SHP77 treated with DMSO at 0.1 percent for 48 hours (cell line): Measurements from ENCODE around the gene PTPRCAP.

Source experiments
- DNase-seq: peaks from one replicate; lab custom pipeline; 2025; lab: John Stamatoyannopoulos, UW

Gene PTPRCAP

DNA sequence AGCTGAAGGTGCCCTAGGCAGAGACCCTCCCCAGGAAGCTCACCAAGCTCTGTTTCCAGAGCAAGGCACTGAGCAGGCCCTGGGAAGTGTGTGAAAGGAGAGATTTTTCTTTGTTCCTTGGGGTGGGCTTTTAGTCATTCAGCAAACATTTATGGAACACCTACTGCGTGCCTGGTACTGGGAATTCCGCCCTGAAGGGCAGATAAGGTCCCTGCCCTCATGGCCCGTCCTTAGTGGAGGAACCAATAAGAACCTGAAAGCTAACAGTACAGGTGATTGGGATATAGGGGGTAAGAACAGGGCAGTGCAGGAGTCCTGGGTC is 27.7 kb upstream of the PTPRCAP start:
- no peak for DNase-seq

DNA sequence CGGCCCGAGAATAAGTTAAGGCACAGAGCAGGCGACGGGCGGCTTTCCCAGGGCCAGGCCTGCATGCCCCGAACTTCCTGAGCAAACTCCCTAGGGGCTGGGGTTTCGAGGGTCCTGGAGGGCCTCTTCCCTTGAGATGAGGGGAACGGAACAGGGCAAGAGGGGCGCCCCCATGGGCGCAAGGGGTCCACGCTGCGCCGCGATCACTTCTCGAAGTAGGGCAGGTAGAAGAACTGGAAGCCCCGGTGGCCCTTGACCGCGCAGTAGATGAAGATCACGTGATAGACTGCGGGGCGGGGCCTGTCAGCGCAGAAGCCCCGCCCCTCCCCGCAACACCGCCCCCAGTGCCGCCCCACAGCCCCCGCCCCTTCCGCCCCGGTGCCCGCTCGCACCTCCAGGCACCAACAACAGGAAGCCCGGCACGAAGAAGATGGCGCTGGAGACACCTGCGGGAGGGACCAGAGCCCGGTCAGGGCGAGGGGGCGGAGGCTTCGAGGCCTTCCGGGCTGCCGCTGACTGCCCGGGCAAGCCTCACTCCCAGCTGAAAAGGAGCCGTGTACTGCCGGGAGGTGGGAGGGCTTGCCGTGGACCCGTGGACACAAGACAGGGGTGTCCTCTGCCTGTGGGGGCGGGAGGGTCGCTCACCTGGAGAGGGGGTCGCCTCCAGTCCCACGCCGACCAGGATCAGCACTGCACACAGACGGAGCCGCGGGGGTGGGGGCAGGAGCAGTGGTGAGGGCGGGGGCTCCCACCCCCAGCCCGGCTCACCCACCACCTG is 27.1 kb upstream of the PTPRCAP start:
- peak; percentile 69 for DNase-seq

DNA sequence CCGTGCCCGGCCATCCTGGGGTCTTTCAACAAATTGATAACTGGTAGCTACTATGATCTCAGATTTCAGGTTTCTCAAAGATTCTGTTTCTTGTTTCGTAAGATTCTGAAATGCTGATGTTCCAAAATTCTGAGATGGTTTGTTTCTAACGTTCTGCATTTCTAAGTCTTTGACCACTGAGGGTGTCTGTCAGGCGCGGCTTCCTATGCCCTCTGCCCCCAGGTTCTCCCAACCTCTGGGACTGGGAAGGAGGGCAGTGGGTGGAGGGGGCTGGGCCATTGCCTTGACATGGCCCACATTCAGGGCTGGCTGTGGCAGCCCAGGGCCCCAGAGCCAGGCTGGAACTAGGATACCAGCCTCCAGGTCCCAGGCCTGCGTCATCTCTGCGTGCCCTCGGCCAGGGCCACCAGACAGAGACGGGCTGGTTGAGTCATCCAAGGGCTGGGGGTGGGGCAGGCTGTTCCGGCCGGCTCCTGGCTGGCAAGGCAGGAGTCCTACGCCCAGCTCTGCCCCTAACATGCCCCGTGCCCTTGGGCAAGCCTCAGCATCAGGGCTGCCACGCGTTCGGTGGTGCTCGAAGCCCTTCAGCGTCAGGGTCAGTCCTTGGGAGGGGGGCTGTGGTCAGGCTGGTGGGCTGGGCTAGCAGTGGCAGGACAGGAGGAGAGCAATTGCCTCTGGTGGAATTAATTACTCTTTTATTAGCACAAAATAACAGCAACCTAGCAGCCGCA is 26.4 kb upstream of the PTPRCAP start:
- DNase-seq = no peak

DNA sequence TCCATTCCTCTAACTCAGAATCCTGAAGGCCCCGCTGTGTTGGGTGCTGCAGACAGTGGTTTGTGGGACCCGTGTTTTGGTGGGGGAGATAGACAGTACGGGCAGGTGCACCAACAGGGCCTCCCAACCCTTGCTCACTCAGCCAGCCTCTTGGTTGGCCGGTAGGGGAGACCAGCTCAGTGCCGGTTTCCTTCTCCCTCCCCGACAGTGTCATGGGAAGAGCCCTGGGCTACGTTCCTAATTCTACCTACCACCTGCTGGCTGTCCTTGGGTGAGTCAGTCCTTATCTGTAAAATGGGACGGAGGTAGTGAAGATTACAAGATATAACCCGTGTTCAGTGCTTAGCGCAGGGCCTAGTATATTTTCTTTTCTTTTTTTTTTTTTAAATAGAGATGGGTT is 25.7 kb upstream of the PTPRCAP start:
- DNase-seq = no peak

DNA sequence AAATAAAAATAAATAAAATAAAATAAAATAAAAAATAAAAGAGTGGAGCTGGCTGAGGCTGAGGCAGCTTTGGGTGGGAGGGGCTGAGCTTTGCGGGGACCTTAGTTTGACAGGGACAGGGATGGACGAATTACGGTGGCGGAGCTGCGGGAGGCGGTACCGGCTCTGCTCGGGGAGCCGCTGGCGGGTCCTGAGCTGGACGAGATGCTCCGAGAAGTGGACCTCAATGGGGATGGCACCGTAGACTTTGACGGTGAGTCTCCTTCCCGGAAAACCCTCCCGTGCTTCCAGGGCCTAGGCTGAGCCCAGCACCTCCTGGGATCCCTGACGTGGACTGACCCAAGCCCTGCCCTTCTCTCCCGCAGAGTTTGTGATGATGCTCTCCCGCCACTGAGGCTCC is 20.8 kb upstream of the PTPRCAP start:
- no peak for DNase-seq

DNA sequence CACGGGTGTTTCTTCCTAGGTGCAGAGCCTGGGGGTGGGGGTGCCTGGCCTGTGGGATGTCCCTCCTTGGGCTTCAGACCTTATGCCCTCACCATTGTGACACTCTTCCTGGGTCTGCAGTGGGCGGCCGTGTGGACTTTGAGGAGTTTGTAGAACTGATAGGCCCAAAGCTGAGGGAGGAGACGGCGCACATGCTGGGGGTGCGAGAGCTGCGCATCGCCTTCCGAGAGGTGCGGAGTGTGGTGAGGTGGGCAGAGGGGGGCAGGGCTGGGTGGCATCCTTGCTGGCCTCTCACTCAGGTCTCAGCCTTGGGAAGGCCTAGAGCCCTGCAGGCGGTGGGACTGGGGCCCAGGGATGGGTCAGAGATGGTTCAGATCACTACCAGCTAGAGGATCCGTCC is 20.0 kb upstream of the PTPRCAP start:
- no peak for DNase-seq

DNA sequence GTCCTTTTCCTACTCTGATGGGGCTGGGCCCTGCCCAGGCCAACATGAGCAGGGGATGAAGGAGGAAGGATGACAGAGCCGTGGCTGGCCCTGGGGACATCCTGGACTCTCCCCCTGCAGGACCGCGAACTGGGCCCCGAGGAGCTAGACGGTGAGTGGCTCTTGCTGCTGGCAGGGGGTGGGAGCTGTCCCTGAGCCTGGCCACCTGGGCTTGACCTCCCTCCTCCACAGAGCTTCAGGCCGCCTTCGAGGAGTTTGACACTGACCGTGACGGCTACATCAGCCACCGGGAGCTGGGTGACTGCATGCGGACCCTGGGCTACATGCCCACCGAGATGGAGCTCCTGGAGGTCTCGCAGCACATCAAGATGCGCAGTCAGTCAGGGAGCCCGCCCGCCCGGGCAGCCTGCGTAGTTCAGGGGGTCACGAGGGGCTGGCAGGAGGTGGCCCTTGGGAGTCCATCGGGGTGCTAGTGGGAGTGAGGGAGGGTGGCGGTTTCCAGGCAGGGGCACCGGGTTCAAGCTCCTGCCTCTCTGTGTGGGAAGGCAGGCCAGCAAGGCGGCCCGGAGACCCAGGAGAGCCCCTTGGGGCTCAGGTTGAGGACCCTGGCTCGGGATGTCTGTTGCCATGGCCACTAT is 18.7 kb upstream of the PTPRCAP start:
- no peak for DNase-seq

DNA sequence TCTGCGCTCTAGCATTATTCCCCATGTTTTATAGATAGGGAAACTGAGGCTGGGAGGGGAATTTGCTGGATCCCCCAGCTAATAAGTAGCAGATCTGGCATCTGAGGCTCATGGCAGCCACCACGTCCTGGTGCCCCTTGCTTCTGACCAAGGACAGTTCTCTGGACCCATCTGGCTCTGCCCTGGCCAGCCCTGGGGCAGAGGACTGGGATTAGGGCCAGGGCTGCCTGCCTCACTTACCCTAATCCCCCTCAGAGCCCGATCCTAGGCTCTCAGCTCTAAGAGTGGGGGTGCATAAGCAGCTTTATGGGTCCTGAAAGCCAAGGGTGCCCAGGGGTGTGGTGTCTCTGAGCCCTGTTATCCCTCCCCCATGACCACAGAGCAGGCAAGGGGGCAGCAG is 17.6 kb upstream of the PTPRCAP start, which contains the start of gene CABP4:
Gene CABP4 (plus strand): TSS at position 301 of the 400 bp plus-strand sequence. CDS start 70 bp downstream, at position 371.
- no peak for DNase-seq

DNA sequence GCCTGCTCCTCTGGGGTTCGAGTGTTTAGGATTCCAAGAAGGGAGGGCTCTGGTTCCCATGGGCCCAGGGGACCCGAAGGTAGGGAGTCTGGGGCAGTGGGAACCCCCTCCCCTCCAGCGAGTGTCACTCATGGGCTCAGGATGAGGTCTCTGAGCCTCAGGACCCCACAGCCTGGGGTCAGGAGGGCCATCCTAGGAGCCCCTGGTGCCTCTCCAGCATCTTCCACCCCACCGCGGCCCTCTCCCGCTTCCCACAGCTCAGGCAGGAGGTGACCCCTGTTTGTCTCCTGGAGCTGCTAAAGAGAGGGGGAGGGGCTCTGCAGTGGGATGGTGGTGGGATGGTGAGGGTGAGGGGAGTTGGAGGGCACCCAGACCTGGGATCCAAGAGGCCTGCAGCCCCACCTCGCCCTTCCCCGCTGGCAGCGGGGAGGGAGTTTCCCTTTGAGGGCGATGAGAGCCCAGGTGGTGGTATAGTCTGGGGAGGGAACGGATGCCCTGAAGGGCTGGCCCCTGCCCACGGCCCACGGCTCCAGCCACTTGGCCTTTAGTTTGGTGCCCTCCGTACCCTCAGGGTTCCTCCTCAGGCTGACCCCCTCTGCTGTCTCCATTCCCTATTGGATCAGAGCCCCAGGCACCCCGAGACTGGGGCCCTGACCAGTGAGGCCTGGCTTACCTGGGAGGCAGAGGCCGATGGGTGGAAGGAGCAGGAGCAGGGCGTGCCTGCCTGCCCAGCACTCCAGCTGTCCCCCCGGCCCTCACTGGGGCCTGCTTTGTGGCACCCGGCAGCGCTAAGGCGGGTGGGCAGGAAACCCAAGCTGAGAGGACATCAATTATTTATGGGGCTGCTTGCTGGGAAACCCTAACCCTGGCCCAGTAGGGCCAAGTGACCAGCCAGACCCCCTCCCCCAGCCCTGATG is 16.6 kb upstream of the PTPRCAP start:
- no peak for DNase-seq

DNA sequence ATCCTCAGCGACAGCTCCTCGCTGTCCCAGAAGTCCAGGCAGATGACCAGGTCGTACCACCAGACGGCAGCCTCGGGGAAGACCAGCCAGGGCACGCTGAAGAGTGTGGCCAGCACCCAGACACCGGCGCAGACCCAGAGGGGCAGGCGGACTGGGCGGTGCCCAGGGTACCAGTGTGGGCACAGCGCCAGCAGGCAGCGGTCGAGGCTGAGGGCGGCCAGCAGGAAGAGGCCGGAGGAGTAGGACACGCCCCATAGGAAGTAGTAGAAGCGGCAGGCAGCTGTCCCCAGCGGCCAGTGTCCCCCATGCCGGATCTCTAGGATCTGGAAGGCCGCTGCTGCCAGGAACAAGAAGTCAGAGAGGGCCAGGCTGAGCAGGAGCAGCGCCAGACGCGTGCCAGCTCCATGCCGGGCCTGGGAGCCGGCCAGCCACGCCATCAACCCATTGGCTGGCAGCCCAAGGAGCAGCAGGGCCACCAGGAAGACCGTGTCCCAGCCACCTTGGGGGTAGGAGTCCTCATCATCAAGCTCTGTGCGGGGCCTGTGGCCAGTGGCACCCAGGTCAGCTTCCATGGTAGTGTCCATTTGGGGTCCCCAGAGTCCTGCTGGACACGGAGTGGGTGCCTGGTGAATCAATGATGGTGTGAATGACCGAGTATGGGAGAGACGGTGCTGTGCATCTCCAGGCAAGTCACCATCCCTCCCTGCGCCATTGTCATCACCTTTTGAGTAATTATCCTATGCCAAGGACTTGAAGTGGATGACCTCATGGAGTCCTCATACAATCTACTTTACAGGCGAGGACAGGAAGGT is 14.9 kb upstream of the PTPRCAP start, which contains the start of gene GPR152:
Gene GPR152 (minus strand): TSS at position 589 of the 812 bp plus-strand sequence. CDS start 5 bp downstream, at position 584.
- DNase-seq = peak; percentile 83

DNA sequence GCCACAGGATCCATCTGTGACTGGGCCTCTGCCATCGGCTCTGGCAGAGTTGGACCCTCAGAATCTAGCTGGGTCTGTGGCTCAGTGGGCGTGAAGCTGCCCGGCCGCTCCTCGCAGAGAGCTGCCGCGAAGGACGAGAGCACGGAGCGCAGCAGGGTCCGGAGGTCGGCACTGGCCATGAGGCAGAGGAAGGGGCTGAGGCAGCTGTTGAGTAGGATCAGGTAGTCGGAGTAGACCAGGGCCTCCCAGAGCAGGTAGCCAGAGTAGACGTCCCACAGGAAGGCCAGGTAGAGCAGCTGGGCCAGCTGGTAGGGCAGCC is 14.1 kb upstream of the PTPRCAP start:
- no peak for DNase-seq

DNA sequence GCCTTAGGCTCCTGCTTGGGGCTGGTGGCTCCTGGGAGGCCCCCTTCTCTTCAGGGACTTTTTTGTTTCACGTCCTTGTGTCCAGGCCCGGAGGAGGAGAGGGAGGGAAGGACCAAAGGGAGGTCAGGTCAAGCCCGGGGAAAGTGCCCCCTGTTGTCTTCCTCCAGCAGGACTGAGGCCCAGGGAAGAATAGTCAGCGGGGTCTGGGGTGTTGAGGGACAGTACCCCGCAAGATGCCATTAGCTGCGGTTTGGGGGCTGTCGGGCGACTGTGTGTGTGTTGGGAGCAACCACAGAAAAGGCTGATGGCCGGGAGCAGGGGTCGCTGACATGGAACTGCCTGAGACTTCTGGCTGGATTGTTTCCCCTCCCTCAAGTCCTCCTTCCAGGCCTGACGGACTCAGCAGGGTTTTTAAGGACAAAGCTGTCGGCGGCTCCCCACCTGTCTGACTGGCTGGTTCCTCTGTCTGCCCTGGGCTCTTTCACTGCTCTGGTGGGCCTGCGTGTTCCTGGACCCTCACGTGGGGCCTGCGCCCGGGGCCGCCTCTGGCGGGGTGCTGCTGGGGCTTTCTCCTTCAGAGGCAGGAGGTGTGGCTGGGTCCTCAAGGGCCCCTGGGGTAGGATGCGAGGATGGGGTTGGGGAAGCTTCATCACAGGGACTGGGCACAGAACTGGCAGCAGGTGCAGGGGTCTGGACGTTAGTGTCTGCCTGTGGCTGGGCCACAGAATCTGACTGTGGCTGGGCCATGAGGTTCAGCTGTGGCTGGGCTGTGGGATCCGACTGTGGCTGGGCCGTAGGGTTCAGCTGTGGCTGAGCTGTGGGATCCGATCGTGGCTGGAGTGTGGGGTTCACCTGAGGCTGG is 13.5 kb upstream of the PTPRCAP start:
- no peak for DNase-seq

DNA sequence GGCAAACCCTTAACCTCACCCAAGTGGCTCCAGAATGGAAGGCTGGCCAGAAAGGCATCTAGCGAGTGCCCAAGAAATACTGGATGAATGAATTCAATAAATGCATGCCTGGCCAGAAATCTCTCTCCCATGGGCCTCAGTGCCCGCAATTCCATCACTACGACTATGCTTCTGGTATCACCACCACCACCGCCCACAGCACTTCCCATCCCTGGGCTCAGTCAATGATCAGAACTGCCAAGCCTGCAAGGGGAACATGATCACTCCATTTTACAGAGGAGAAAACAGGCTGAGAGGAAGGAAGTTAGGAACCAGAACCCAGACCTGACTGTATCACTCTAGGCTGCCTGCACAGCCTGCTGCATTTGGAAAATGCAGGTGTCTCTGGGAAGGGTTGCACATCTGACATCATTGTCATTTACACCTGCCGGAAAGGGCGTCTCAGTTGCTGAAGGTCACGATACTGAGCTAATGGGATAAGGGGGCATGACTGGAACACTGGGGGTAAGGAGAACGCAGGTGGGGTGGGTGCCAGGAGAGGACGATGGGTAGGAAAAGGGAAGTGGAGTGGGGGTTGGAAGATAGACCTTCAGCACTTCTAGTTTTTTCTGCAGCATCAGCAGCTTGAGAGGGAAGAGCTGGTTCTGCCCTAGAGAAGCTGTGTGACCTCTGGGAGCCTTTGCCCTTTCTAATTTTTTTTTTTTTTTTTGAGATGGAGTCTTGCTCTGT is 11.8 kb upstream of the PTPRCAP start:
- DNase-seq = peak; percentile 82

DNA sequence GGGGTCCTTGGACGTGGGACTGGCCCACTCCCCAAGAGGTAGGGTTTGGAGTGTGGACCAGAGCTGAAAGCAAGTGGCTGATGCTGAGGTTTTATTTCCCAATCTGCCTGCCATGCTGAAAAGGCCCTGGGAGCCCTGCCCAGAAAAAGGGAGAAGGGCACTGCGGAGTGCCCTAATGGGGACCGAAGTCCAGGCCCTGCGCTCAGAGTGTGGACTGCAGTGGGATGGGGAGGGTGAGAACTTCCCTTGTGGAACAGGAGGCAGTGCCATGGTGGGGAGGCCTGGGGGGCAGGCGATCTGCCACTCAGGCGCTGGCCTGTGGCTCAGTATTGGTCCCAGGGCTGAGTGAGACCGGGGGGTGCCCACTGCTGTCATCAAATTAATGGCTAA is 10.7 kb upstream of the PTPRCAP start:
- no peak for DNase-seq

DNA sequence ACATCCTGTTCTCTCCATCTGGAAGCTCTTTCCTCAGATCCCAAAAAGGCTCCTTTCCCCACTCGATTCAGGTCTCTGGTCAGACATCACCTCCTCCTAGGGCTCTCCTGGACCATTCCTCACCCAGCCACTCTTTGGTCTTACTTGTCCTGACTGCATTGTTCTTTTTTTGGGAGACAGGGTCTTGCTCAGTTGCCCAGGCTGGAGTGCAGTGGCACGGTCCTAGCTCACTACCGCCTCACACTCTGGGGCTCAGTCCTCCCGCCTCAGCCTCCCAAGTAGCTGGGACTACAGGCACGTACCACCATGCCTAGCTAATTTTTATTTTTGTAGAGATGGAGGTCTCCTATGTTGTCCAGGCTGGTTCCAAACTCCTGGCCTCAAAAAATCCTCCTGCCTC is 8.0 kb upstream of the PTPRCAP start:
- DNase-seq = no peak

DNA sequence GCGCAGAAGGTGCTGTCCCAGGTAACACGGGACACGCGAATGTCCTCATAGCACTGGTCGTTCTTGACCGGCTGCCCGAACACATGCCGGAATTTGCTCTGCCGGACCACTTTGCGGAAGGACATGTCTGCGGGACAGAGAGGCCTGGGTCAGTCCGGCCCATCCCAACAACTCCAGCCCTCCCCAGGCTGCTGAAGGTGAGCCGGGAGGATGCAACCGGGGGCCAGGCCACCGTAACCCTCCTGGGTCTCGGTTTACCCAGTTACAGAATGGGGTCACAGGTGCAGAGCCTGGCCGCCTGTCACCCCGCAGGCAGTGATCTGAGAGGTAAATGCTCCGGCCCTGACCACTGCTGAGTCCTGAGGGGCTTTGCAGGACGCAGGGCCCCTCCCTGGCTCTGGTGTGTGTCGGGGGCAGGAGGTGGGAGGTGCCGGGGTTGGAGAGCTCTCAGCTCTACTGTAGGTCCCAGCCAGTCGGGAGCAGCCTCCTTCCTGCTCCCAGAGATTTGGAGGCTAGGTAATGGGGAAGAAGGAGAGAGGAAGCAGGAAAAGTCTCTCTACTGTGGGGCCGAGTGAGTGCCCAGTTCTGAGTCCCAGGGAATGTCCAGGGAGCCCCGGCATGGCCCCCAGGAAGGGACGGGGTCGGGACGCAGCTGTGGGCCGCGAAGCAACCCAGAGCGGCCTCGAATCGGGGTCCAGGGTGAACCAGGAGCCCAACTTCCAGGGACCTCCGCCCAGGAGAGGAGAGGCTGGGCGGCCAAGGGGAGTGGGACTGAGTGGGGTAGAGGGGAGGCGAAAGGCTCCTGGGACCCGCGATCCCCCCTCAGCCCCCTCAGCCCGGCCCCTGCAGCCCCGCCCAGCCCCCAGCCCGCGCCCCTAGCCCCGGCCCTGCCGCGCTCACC is 5.3 kb upstream of the PTPRCAP start:
- DNase-seq = no peak

DNA sequence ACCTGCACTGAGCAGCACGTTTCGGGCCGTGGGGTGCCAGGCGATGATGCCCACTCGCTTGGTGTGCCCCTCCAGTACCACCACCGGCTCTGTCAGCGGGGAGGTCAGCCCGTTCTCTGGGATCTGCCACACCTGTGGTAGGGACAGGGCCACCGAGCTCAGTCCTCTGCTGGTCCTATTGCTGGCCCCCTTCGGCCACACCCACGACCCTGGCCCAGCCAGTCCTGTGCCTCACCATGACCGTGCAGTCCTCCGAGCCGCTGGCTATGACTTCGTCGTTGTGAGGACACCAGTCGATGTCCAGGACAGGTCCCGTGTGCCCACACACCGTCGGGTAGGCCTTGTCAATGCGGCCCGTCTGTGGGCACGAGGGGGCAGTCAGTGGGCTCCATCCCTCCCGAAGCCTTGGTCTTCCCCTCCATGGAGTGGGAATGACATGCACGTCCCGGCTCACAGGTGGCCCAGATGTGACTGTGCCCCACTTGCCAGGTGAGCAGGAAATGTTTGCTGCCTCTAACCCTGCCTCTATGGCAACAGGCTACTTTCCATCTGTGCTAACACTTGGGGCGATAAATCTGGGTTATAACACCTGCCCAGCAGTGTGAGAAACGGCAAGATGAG is 4.4 kb upstream of the PTPRCAP start:
- DNase-seq = no peak

DNA sequence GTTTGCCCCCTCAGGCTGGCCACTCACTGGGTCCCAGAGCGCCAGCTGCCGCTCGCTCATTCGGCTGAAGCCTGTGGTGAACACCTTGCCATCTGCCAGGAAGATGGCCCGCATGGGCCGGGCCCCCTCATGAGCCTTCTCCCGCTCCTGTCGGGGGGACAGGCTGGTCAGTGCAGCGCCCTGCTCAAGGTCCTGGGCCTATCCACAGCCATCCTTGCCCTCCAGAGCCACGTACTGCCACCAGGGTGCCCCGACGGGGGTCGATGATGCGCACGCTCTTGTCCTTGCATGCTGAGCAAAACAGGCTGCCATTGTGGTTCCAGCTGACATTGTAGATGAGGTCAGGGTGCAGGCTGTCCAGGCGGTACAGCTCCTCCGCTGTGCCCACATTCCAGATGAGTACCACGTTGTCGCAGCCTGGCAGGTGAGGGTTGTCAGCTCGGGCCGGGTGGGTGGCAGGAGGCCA is 3.6 kb upstream of the PTPRCAP start:
- DNase-seq = no peak
